SK-N-SH (cell line): ENCODE measurements around the gene RAB7B. TPM values are rescaled to one million over a fixed set of nuclear protein-coding genes. Genes with fewer than 3 reads are reported as not detected.

Source experiments
- CTCF ChIA-PET: fragments of 300-600, 350-600 bp; formaldehyde crosslinking; extraction: SDS; loops from one replicate; lab custom pipeline; 2021; lab: Yijun Ruan, JAX
- POLR2A ChIA-PET: fragments of 350-600 bp; sonication (Branson Sonifier 250); formaldehyde crosslinking; extraction: SDS; loops from one replicate; lab custom pipeline; 2020; ENCODE audit warnings: antibody characterized with exemption, inconsistent platforms; lab: Yijun Ruan, JAX
- DNase-seq: peaks from one replicate; pipeline ENCODE4 v3.0.0; 2012
- H2AFZ ChIP-seq: fragments of 200-600 bp; sonication (generic); 2 replicates; pipeline ENCODE4 v1.8.1; 2016; ENCODE audit warnings: antibody characterized with exemption, mild to moderate bottlenecking, low read depth
- H3F3A ChIP-seq: fragments of 200-600 bp; sonication (generic); replicated peaks from 2 replicates; pipeline ENCODE3; 2016; ENCODE audit warnings: antibody characterized with exemption, mild to moderate bottlenecking; ENCODE audit not compliant: insufficient read depth
- H3K27ac ChIP-seq, 2 experiments: fragments of 200-500 bp in 1 of 2; fragments of 200-600 bp in 1 of 2; sonication (Bioruptor generic) in 1 of 2; sonication (generic), shearing (Covaris generic) in 1 of 2; 2 replicates each; pipeline versions ENCODE4 v1.5.1 to v1.6.1; 2014 to 2016; ENCODE audit warnings: low read depth in 2 of 2, inconsistent platforms in 1 of 2, low read length in 1 of 2, mild to moderate bottlenecking in 1 of 2, mixed read lengths in 1 of 2
- H3K27me3 ChIP-seq: fragments of 200-600 bp; sonication (generic), shearing (Covaris generic); 2 replicates; pipeline ENCODE4 v1.6.1; 2016; ENCODE audit warnings: mixed run types; ENCODE audit not compliant: insufficient read depth
- H3K36me3 ChIP-seq, 2 experiments: fragments of 200-500 bp in 1 of 2; fragments of 200-600 bp in 1 of 2; sonication (Bioruptor generic) in 1 of 2; sonication (generic) in 1 of 2; replicated peaks in 1 of 2; 2 replicates each; pipeline versions ENCODE3 to v1.5.1; 2014 to 2016; ENCODE audit warnings: low read length in 1 of 2, mild to moderate bottlenecking in 1 of 2; ENCODE audit not compliant: insufficient read depth in 2 of 2, control insufficient read depth in 1 of 2
- H3K4me1 ChIP-seq, 2 experiments: fragments of 200-500 bp in 1 of 2; fragments of 200-600 bp in 1 of 2; sonication (Bioruptor generic) in 1 of 2; sonication (generic), shearing (Covaris generic) in 1 of 2; 2 replicates each; pipeline versions ENCODE4 v1.5.1 to v1.6.1; 2014 to 2016; ENCODE audit warnings: low read depth in 1 of 2, low read length in 1 of 2, mixed run types in 1 of 2; ENCODE audit not compliant: insufficient read depth in 2 of 2, control insufficient read depth in 1 of 2
- H3K4me2 ChIP-seq: fragments of 200-600 bp; sonication (generic), shearing (Covaris generic); 2 replicates; pipeline ENCODE4 v1.6.1; 2017; ENCODE audit warnings: mixed run types
- H3K4me3 ChIP-seq, 2 experiments: fragments of 200-500 bp in 1 of 2; fragments of 200-600 bp in 1 of 2; sonication (Bioruptor generic) in 1 of 2; sonication (generic), shearing (Covaris generic) in 1 of 2; 2 replicates each; pipeline versions ENCODE4 v1.5.1 to v1.8.1; 2014 to 2016; ENCODE audit warnings: low read depth in 2 of 2, inconsistent platforms in 1 of 2, low read length in 1 of 2, mild to moderate bottlenecking in 1 of 2, mixed read lengths in 1 of 2, moderate library complexity in 1 of 2
- H3K79me2 ChIP-seq: fragments of 200-600 bp; sonication (generic); 2 replicates; pipeline ENCODE4 v1.8.1; 2017; ENCODE audit warnings: mild to moderate bottlenecking; ENCODE audit not compliant: insufficient read depth
- H3K9ac ChIP-seq: fragments of 200-600 bp; sonication (generic); 2 replicates; pipeline ENCODE4 v1.6.1; 2017; ENCODE audit warnings: mixed run types
- H3K9me2 ChIP-seq: fragments of 200-600 bp; sonication (generic); 2 replicates; pipeline ENCODE4 v1.6.1; 2017; ENCODE audit warnings: mixed run types
- H3K9me3 ChIP-seq: fragments of 200-600 bp; sonication (generic); 2 replicates; pipeline ENCODE4 v1.6.1; 2017; ENCODE audit warnings: mixed run types, mild to moderate bottlenecking, moderate library complexity
- H4K20me1 ChIP-seq: fragments of 200-600 bp; sonication (generic); 2 replicates; pipeline ENCODE4 v1.6.1; 2017; ENCODE audit warnings: mild to moderate bottlenecking, mixed run types; ENCODE audit not compliant: insufficient read depth
- EZH2phosphoT487 ChIP-seq: fragments of 200-600 bp; sonication (generic); IDR thresholded peaks from 2 replicates; pipeline ENCODE4 v1.6.1; 2017; ENCODE audit warnings: low read depth, mixed run types, mild to moderate bottlenecking, antibody characterized with exemption, moderate library complexity, borderline replicate concordance
- FOXJ3 ChIP-seq: sonication (generic); formaldehyde crosslinking; IDR thresholded peaks from 2 replicates; pipeline ENCODE4 v1.5.1; 2020; ENCODE audit warnings: mild to moderate bottlenecking, missing genetic modification reagents
- FOXM1 ChIP-seq: IDR thresholded peaks from 2 replicates; pipeline ENCODE4 v1.4.0; 2012; ENCODE audit warnings: low read depth, mild to moderate bottlenecking
- GATA2 ChIP-seq: sonication (generic); formaldehyde crosslinking; IDR thresholded peaks from 2 replicates; pipeline ENCODE4 v1.5.0; 2020; ENCODE audit warnings: mild to moderate bottlenecking, missing genetic modification reagents
- MEF2A ChIP-seq: IDR thresholded peaks from 2 replicates; pipeline ENCODE4 v1.4.0; 2012; ENCODE audit warnings: low read depth, borderline replicate concordance
- POLR2AphosphoS5 ChIP-seq: IDR thresholded peaks from 2 replicates; pipeline ENCODE4 v1.6.1; 2012; ENCODE audit warnings: low read depth, low read length
- RXRA ChIP-seq: IDR thresholded peaks from 2 replicates; pipeline ENCODE4 v1.4.0; 2012; ENCODE audit warnings: low read depth, mild to moderate bottlenecking, borderline replicate concordance
- SIN3A ChIP-seq: IDR thresholded peaks from 2 replicates; pipeline ENCODE4 v1.6.1; 2012; ENCODE audit warnings: low read depth, mild to moderate bottlenecking, low read length, moderate library complexity, borderline replicate concordance
- SMC3 ChIP-seq: IDR thresholded peaks from 2 replicates; pipeline ENCODE4 v1.6.1; 2012; ENCODE audit warnings: low read depth, low read length, improper control_type of control experiment
- TAF1 ChIP-seq: IDR thresholded peaks from 2 replicates; pipeline ENCODE4 v1.6.1; 2012; ENCODE audit warnings: low read depth, mild to moderate bottlenecking, low read length, moderate library complexity, borderline replicate concordance
- TEAD4 ChIP-seq: IDR thresholded peaks from 2 replicates; pipeline ENCODE4 v1.4.0; 2012; ENCODE audit warnings: mild to moderate bottlenecking, borderline replicate concordance; ENCODE audit not compliant: insufficient read depth
- WGBS: methylation state at CpG from one replicate; pipeline ENCODE4 v1.1.6; 2017; ENCODE audit warnings: low lambda C conversion rate; 5-methylcytosine and 5-hydroxymethylcytosine counted together
- polyA plus RNA-seq, 3 experiments: library from polyadenylated mRNA; depleted of rRNA; stranded (reverse); fragments of >200 nt; gene quantifications; 2 replicates each; pipeline ENCODE4 v1.2.3, GENCODE V29; 2012
- TF ChIP-seq, protein P1 (sequence below): IDR thresholded peaks from 2 replicates; pipeline ENCODE4 v1.4.0; 2012; ENCODE audit warnings: low read depth, borderline replicate concordance
- TF ChIP-seq, protein P2 (sequence below): fragments of 150-350 bp; IDR thresholded peaks from 2 replicates; pipeline ENCODE4 v1.6.1; 2017; ENCODE audit warnings: antibody characterized with exemption, low read length, low read depth, borderline replicate concordance
- TF ChIP-seq, protein P3 (sequence below): IDR thresholded peaks from 2 replicates; pipeline ENCODE4; 2012
- TF ChIP-seq, protein P4 (sequence below): IDR thresholded peaks from 2 replicates; pipeline ENCODE4 v1.4.0; 2012; ENCODE audit warnings: low read depth, borderline replicate concordance
- TF ChIP-seq, protein P5 (sequence below): IDR thresholded peaks from 2 replicates; pipeline ENCODE4 v1.4.0; 2012; ENCODE audit warnings: low read depth

The RAB7B gene
- polyA plus RNA-seq, 1 of the 3 experiments (the other 2 are of a cell fraction) = 0.15 TPM

DNA sequence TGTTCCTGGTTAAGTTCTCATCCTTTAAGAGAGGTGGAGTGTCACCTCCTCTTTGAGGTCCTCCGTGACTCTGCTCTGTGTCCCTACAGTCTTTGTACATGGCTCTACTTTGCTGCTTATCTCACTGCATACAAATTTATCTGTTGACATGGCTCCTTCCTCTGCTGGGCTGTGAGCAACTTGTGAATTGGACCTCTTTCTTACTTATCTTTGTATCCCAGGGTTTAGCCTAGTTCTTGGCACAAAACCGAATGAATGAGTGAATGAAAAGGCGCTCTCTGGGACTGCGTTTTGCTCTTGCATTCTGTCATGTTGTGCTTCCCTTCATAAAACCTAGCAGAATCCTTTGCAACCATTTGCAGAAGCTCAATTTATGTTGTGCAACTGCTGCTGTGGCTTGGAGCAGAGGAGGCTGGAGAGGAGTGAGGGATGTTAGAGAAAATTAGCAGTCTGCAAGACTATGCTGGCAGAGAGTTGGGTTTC lies 72.4 kb downstream of the RAB7B start:
- WGBS = 67% methylated on average over 4 of the region's 4 CpGs

DNA sequence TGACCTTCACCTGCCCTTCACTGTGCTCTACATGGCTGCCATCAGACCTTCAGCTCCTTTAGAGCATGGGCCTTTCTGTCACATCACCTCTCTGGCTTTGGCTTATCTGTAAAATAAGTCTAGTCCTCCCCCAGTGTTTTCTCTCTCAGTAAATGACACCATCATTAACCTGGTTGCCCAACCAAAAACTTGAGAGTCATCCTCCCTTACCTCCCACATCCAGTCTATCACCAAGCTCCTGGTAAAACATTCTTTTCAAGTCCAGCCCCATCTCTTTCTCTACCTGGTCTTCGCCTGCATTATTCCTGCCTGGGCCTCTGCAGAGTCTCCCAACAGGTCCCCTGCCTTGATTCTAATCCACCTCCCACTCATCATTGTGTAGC lies 73.0 kb downstream of the RAB7B start:
- Histone ChIP-seq H3F3A (no peaks in the 10 kb centered on the region), H3K9ac (no peak overlapping the region), H2AFZ (no peak overlapping the region), H3K9me3 (no peaks in the 10 kb centered on the region), H3K27ac (no peak overlapping the region), H3K4me1 (peaks cover 0 to 11% of the 10 kb centered on the region in 2 experiments; a peak in 2 of 4 replicates), H3K27me3 (0 out of 2 replicates have a peak, but pooled peaks cover 7% of the 10 kb centered on the region), H4K20me1 (no peaks in the 10 kb centered on the region), H3K4me2 (no peak overlapping the region), H3K79me2 (no peaks in the 10 kb centered on the region), H3K9me2 (no peaks in the 10 kb centered on the region), H3K4me3 (no peak overlapping the region), H3K36me3 (no peaks in the 10 kb centered on the region)
- WGBS = 80% methylated on average over 1 of the region's 1 CpG
- TF ChIP-seq FOXJ3 (CRISPR knock-in tag) (no peak), MEF2A (no peak), TAF1 (no peak), SMC3 (no peak), FOXM1 (no peak)
- TF ChIP-seq, protein P1, sequence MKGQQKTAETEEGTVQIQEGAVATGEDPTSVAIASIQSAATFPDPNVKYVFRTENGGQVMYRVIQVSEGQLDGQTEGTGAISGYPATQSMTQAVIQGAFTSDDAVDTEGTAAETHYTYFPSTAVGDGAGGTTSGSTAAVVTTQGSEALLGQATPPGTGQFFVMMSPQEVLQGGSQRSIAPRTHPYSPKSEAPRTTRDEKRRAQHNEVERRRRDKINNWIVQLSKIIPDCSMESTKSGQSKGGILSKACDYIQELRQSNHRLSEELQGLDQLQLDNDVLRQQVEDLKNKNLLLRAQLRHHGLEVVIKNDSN = no peak
- DNase-seq = no peak
- CTCF ChIA-PET = interaction anchor here (0.7 to 3.9 kb wide), 5 partner anchors 10 to 138 kb away, joined by 3 to 28 read pairs (median 4); no protein-coding TSS in a partner anchor
- POLR2A ChIA-PET = no interaction called here

More for the DNA sequence above, 72.4 kb downstream of the RAB7B start:
- Histone ChIP-seq H2AFZ (no peak overlapping the region), H3K27me3 (0 out of 2 replicates have a peak, but pooled peaks cover 7% of the 10 kb centered on the region), H4K20me1 (no peaks in the 10 kb centered on the region), H3K9ac (no peak overlapping the region), H3F3A (no peaks in the 10 kb centered on the region), H3K79me2 (no peaks in the 10 kb centered on the region), H3K36me3 (no peaks in the 10 kb centered on the region), H3K4me1 (peaks cover 0 to 11% of the 10 kb centered on the region in 2 experiments; a peak in 2 of 4 replicates), H3K9me3 (no peaks in the 10 kb centered on the region), H3K4me3 (no peak overlapping the region), H3K27ac (no peak overlapping the region), H3K4me2 (no peak overlapping the region), H3K9me2 (no peaks in the 10 kb centered on the region)
- TF ChIP-seq, protein P2, sequence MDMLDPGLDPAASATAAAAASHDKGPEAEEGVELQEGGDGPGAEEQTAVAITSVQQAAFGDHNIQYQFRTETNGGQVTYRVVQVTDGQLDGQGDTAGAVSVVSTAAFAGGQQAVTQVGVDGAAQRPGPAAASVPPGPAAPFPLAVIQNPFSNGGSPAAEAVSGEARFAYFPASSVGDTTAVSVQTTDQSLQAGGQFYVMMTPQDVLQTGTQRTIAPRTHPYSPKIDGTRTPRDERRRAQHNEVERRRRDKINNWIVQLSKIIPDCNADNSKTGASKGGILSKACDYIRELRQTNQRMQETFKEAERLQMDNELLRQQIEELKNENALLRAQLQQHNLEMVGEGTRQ = no peak
- TF ChIP-seq POLR2AphosphoS5 = no peak
- no peak for TF ChIP-seq EZH2phosphoT487
- TF ChIP-seq, protein P3, sequence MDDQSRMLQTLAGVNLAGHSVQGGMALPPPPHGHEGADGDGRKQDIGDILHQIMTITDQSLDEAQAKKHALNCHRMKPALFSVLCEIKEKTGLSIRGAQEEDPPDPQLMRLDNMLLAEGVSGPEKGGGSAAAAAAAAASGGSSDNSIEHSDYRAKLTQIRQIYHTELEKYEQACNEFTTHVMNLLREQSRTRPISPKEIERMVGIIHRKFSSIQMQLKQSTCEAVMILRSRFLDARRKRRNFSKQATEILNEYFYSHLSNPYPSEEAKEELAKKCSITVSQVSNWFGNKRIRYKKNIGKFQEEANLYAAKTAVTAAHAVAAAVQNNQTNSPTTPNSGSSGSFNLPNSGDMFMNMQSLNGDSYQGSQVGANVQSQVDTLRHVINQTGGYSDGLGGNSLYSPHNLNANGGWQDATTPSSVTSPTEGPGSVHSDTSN = no peak
- TF ChIP-seq TEAD4 = no peak
- TF ChIP-seq, protein P4, sequence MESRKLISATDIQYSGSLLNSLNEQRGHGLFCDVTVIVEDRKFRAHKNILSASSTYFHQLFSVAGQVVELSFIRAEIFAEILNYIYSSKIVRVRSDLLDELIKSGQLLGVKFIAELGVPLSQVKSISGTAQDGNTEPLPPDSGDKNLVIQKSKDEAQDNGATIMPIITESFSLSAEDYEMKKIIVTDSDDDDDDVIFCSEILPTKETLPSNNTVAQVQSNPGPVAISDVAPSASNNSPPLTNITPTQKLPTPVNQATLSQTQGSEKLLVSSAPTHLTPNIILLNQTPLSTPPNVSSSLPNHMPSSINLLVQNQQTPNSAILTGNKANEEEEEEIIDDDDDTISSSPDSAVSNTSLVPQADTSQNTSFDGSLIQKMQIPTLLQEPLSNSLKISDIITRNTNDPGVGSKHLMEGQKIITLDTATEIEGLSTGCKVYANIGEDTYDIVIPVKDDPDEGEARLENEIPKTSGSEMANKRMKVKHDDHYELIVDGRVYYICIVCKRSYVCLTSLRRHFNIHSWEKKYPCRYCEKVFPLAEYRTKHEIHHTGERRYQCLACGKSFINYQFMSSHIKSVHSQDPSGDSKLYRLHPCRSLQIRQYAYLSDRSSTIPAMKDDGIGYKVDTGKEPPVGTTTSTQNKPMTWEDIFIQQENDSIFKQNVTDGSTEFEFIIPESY = no peak
- no peak for TF ChIP-seq FOXJ3 (CRISPR knock-in tag)
- no peak for TF ChIP-seq RXRA
- TF ChIP-seq SIN3A = no peak
- TF ChIP-seq, protein P5, sequence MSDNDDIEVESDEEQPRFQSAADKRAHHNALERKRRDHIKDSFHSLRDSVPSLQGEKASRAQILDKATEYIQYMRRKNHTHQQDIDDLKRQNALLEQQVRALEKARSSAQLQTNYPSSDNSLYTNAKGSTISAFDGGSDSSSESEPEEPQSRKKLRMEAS = no peak
- TF ChIP-seq FOXM1 = no peak
- no peak for TF ChIP-seq GATA2 (CRISPR knock-in tag)
- ChIA-PET POLR2A (no interaction called here), CTCF (interaction anchor here (1.0 to 3.9 kb wide), 3 partner anchors 12 to 102 kb away, joined by 3 to 28 read pairs (median 15); no protein-coding TSS in a partner anchor)
- DNase-seq = no peak
